H1 (cell line): ENCODE measurements around the gene MT1F.

Experiments
- CEBPB ChIP-seq: IDR thresholded peaks from 2 replicates; pipeline ENCODE4 v1.6.1; 2012; ENCODE audit warnings: low read depth, low read length
- EZH2 ChIP-seq: fragments of 200-600 bp; sonication (generic); IDR thresholded peaks from 2 replicates; pipeline ENCODE4 v1.7.1; 2012; ENCODE audit warnings: low read depth, mild to moderate bottlenecking, moderate library complexity, low read length, inconsistent platforms; ENCODE audit not compliant: severe bottlenecking
- HDAC6 ChIP-seq: IDR thresholded peaks from one replicate; pipeline ENCODE4 v1.7.1; 2012; ENCODE audit warnings: low read depth, mild to moderate bottlenecking, inconsistent platforms, low read length, moderate library complexity
- NRF1 ChIP-seq: IDR thresholded peaks from 2 replicates; pipeline ENCODE4 v1.6.1; 2011; ENCODE audit warnings: mild to moderate bottlenecking, low read depth, low read length, improper control_type of control experiment
- POLR2A ChIP-seq, 2 experiments: IDR thresholded peaks; 1 replicate in 1 of 2; 2 replicates in 1 of 2; pipeline ENCODE4 v1.6.1; 2011; ENCODE audit warnings: low read depth in 2 of 2, low read length in 2 of 2, mild to moderate bottlenecking in 2 of 2; ENCODE audit errors: control extremely low read depth in 1 of 2
- RFX5 ChIP-seq: IDR thresholded peaks from 2 replicates; pipeline ENCODE4 v1.6.1; 2011; ENCODE audit warnings: low read depth, low read length, improper control_type of control experiment, borderline replicate concordance
- SIN3A ChIP-seq, 2 experiments: IDR thresholded peaks in 1 of 2; conservative IDR thresholded peaks in 1 of 2; 2 replicates each; pipeline ENCODE4 v1.6.1; 2011 to 2012; ENCODE audit warnings: low read length in 2 of 2, improper control_type of control experiment in 1 of 2, low read depth in 1 of 2, mild to moderate bottlenecking in 1 of 2
- SP1 ChIP-seq: IDR thresholded peaks from 2 replicates; pipeline ENCODE4 v1.6.1; 2011; ENCODE audit warnings: low read depth, low read length
- TAF1 ChIP-seq: IDR thresholded peaks from 2 replicates; pipeline ENCODE4 v1.6.1; 2011; ENCODE audit warnings: mild to moderate bottlenecking, low read depth, low read length
- TCF12 ChIP-seq: IDR thresholded peaks from 2 replicates; pipeline ENCODE4 v1.6.1; 2011; ENCODE audit warnings: low read depth, mild to moderate bottlenecking, low read length
- TF ChIP-seq, protein P1 (sequence below), 3 experiments: IDR thresholded peaks; 1 replicate in 2 of 3; 2 replicates in 1 of 3; pipeline versions ENCODE4 v1.5.1 to v1.6.1; 2011; ENCODE audit warnings: low read length in 3 of 3, mild to moderate bottlenecking in 3 of 3, inconsistent platforms in 2 of 3, low read depth in 1 of 3, moderate library complexity in 1 of 3; ENCODE audit not compliant: insufficient read depth in 1 of 3; ENCODE audit errors: control extremely low read depth in 1 of 3

GRCh38 chr16:56640076-56640475 is 17.7 kb upstream of the MT1F start:
- TF ChIP-seq, protein P1, sequence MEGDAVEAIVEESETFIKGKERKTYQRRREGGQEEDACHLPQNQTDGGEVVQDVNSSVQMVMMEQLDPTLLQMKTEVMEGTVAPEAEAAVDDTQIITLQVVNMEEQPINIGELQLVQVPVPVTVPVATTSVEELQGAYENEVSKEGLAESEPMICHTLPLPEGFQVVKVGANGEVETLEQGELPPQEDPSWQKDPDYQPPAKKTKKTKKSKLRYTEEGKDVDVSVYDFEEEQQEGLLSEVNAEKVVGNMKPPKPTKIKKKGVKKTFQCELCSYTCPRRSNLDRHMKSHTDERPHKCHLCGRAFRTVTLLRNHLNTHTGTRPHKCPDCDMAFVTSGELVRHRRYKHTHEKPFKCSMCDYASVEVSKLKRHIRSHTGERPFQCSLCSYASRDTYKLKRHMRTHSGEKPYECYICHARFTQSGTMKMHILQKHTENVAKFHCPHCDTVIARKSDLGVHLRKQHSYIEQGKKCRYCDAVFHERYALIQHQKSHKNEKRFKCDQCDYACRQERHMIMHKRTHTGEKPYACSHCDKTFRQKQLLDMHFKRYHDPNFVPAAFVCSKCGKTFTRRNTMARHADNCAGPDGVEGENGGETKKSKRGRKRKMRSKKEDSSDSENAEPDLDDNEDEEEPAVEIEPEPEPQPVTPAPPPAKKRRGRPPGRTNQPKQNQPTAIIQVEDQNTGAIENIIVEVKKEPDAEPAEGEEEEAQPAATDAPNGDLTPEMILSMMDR (IDR thresholded peaks at IDR 0.05; ENCODE audit: control extremely low read depth in 1 of 3, insufficient read depth in 1 of 3, low read depth in 1 of 3, low read length in 3 of 3): no peak
- no peak for TF ChIP-seq SIN3A (conservative IDR thresholded peaks at IDR 0.05 in 1 of 2, IDR thresholded peaks at IDR 0.05 in 1 of 2; ENCODE audit: low read depth in 1 of 2, low read length in 2 of 2)
- no peak for TF ChIP-seq SP1
- TF ChIP-seq POLR2A (IDR thresholded peaks at IDR 0.05; ENCODE audit: control extremely low read depth in 1 of 2, low read depth in 2 of 2, low read length in 2 of 2): no peak
- TF ChIP-seq CEBPB: no peak
- TF ChIP-seq NRF1: no peak
- TF ChIP-seq HDAC6: no peak
- TF ChIP-seq EZH2: no peak
- no peak for TF ChIP-seq RFX5
- TF ChIP-seq TAF1: no peak
- no peak for TF ChIP-seq TCF12
